ENCODE data around the gene PDE8A.

DNA sequence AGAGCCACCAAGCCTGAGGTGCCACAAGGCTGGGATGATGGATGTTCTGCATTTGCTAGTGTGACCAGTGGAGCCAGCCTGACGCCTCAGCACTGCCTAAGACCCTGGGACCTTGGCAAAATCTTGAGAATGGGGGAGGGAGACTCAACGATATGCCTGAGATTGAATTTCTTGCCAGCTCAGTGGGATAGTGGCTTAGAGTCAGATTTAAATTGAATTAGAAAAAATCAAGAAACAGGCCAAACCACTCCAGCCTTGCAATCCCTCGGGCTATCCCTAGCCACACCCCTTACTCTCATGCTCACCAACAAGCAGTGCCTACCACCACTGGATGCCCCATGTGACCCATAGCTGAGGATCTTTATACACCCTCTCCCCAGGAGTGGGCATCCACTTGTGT is 18.7 kb upstream of the PDE8A start:
- TF ChIP-seq CTCF (IDR thresholded peaks at IDR 0.05; ENCODE audit: low read length) (no peak), EZH2 (optimal IDR thresholded peaks at IDR 0.05; ENCODE audit: low read depth, low read length) (no peak)
